H9 (cell line): Measurements from ENCODE around the gene CAPG. TPM values are rescaled to one million over a fixed set of nuclear protein-coding genes. Genes with fewer than 3 reads are reported as not detected.
A peak's percentile ranks its signal among the peaks of the same experiment; 100 is the strongest.

Experiments used
- DNase-seq: peaks from one replicate; pipeline ENCODE4 v3.0.0-alpha.2; 2017
- H2AFZ ChIP-seq: one replicate; pipeline ENCODE4 v1.6.1; 2013; ENCODE audit warnings: mild to moderate bottlenecking, low read length, control low read depth, moderate library complexity
- H2AK5ac ChIP-seq: 2 replicates; pipeline ENCODE4 v1.6.1; 2013; ENCODE audit warnings: low read length, control low read depth, mixed read lengths; ENCODE audit not compliant: insufficient read length
- H2BK120ac ChIP-seq: one replicate; pipeline ENCODE4 v1.6.1; 2013; ENCODE audit warnings: low read depth, mild to moderate bottlenecking, low read length, control low read depth, inconsistent platforms; ENCODE audit not compliant: poor library complexity, severe bottlenecking
- H2BK12ac ChIP-seq: 2 replicates; pipeline ENCODE4 v1.6.1; 2013; ENCODE audit warnings: low read length, control low read depth, mixed read lengths, low read depth; ENCODE audit not compliant: insufficient read length
- H2BK15ac ChIP-seq: 2 replicates; pipeline ENCODE4 v1.6.1; 2013; ENCODE audit warnings: low read depth, low read length, control low read depth
- H2BK20ac ChIP-seq: one replicate; pipeline ENCODE4 v1.6.1; 2013; ENCODE audit warnings: low read depth, mild to moderate bottlenecking, low read length, control low read depth, inconsistent platforms; ENCODE audit not compliant: poor library complexity, severe bottlenecking
- H2BK5ac ChIP-seq: 2 replicates; pipeline ENCODE4 v1.6.1; 2013; ENCODE audit warnings: low read length, control low read depth, mixed read lengths; ENCODE audit not compliant: insufficient read length
- H3K14ac ChIP-seq: 2 replicates; pipeline ENCODE4 v1.6.1; 2013; ENCODE audit warnings: low read length, control low read depth; ENCODE audit not compliant: insufficient read depth
- H3K18ac ChIP-seq: 2 replicates; pipeline ENCODE4 v1.6.1; 2013; ENCODE audit warnings: low read depth, mild to moderate bottlenecking, mixed read lengths, low read length, control low read depth; ENCODE audit not compliant: insufficient read length
- H3K23ac ChIP-seq: 2 replicates; pipeline ENCODE4 v1.6.1; 2013; ENCODE audit warnings: low read length, control low read depth, mixed read lengths, low read depth; ENCODE audit not compliant: insufficient read length
- H3K23me2 ChIP-seq: 2 replicates; pipeline ENCODE4 v1.6.1; 2013; ENCODE audit warnings: low read depth, mild to moderate bottlenecking, mixed read lengths, low read length, control low read depth; ENCODE audit not compliant: insufficient read length, poor library complexity, severe bottlenecking
- H3K27ac ChIP-seq: 2 replicates; pipeline ENCODE4 v1.5.1; 2013; ENCODE audit warnings: low read length, control low read depth, mixed read lengths, low read depth; ENCODE audit not compliant: insufficient read length
- H3K27me3 ChIP-seq: 2 replicates; pipeline ENCODE4 v1.6.1; 2013; ENCODE audit warnings: low read length, control low read depth, inconsistent platforms; ENCODE audit not compliant: insufficient read depth
- H3K4ac ChIP-seq: 2 replicates; pipeline ENCODE4 v1.6.1; 2013; ENCODE audit warnings: low read depth, mild to moderate bottlenecking, control low read depth, inconsistent platforms, low read length, moderate library complexity
- H3K4me1 ChIP-seq: 2 replicates; pipeline ENCODE4 v1.6.1; 2013; ENCODE audit warnings: low read length, control low read depth, inconsistent platforms; ENCODE audit not compliant: insufficient read depth
- H3K4me2 ChIP-seq: 2 replicates; pipeline ENCODE4 v1.6.1; 2013; ENCODE audit warnings: low read length, control low read depth, mixed read lengths; ENCODE audit not compliant: insufficient read length, insufficient read depth
- H3K56ac ChIP-seq: 2 replicates; pipeline ENCODE4 v1.6.1; 2013; ENCODE audit warnings: low read depth, mild to moderate bottlenecking, mixed read lengths, low read length, control low read depth; ENCODE audit not compliant: insufficient read length
- H3K79me1 ChIP-seq: 2 replicates; pipeline ENCODE4 v1.6.1; 2013; ENCODE audit warnings: low read depth, mild to moderate bottlenecking, moderate library complexity, low read length, control low read depth, inconsistent platforms; ENCODE audit not compliant: insufficient read depth, poor library complexity, severe bottlenecking
- H3K79me2 ChIP-seq: 2 replicates; pipeline ENCODE4 v1.6.1; 2013; ENCODE audit warnings: low read length, control low read depth, inconsistent platforms; ENCODE audit not compliant: insufficient read depth
- H3K9ac ChIP-seq: 2 replicates; pipeline ENCODE4 v1.6.1; 2013; ENCODE audit warnings: low read length, control low read depth, mixed read lengths; ENCODE audit not compliant: insufficient read length; ENCODE audit errors: extremely low read depth
- H3K9me3 ChIP-seq: one replicate; pipeline ENCODE4 v1.6.1; 2013; ENCODE audit warnings: low read depth, low read length, inconsistent platforms; ENCODE audit not compliant: control insufficient read depth
- H3T11ph ChIP-seq: one replicate; pipeline ENCODE4 v1.6.1; 2013; ENCODE audit warnings: mild to moderate bottlenecking, low read length, control low read depth, inconsistent platforms
- H4K20me1 ChIP-seq: one replicate; pipeline ENCODE4 v1.6.1; 2013; ENCODE audit not compliant: control insufficient read depth, insufficient read length, insufficient read depth
- H4K5ac ChIP-seq: 2 replicates; pipeline ENCODE4 v1.6.1; 2013; ENCODE audit warnings: low read depth, mild to moderate bottlenecking, mixed read lengths, low read length, control low read depth; ENCODE audit not compliant: insufficient read length
- H4K8ac ChIP-seq: replicated peaks from 2 replicates; pipeline ENCODE4 v1.6.1; 2013; ENCODE audit warnings: low read length, control low read depth, mixed read lengths, low read depth; ENCODE audit not compliant: insufficient read length
- H4K91ac ChIP-seq: 2 replicates; pipeline ENCODE4 v1.6.1; 2013; ENCODE audit warnings: low read depth, mild to moderate bottlenecking, moderate library complexity, mixed read lengths, low read length, control low read depth; ENCODE audit not compliant: insufficient read length
- H3K27ac Mint-ChIP-seq, 3 experiments: 2 replicates in 2 of 3; 3 replicates in 1 of 3; pipeline ENCODE4 v1.8.0; 2020 to 2021; ENCODE audit warnings: mixed read lengths in 3 of 3, mild to moderate bottlenecking in 1 of 3, moderate library complexity in 1 of 3
- H3K27me3 Mint-ChIP-seq: 2 replicates; pipeline ENCODE4 v1.8.0; 2021; ENCODE audit warnings: low read depth, mild to moderate bottlenecking, moderate library complexity, mixed read lengths
- H3K36me3 Mint-ChIP-seq, 3 experiments: 2 replicates in 2 of 3; 3 replicates in 1 of 3; pipeline ENCODE4 v1.8.0; 2020 to 2021; ENCODE audit warnings: low read depth in 3 of 3, mixed read lengths in 3 of 3; ENCODE audit not compliant: insufficient read depth in 1 of 3
- H3K4me1 Mint-ChIP-seq, 2 experiments: 2 replicates each; pipeline ENCODE4 v1.8.0; 2020; ENCODE audit warnings: mixed read lengths in 2 of 2
- H3K4me3 Mint-ChIP-seq, 2 experiments: 2 replicates in 1 of 2; 3 replicates in 1 of 2; pipeline ENCODE4 v1.8.0; 2020 to 2021; ENCODE audit warnings: mild to moderate bottlenecking in 2 of 2, mixed read lengths in 2 of 2, moderate library complexity in 1 of 2
- H3K9me3 Mint-ChIP-seq, 2 experiments: 2 replicates in 1 of 2; 3 replicates in 1 of 2; pipeline ENCODE4 v1.8.0; 2020; ENCODE audit warnings: mild to moderate bottlenecking in 2 of 2, mixed read lengths in 2 of 2, moderate library complexity in 1 of 2
- CTCF ChIP-seq: fragments of 200-600 bp; sonication (generic); conservative IDR thresholded peaks from 3 replicates; pipeline ENCODE4 v1.8.0; 2021; ENCODE audit warnings: antibody characterized with exemption, mild to moderate bottlenecking
- WGBS: extraction: QIAGEN DNeasy Blood & Tissue Kit; methylation state at CpG from one replicate; pipeline ENCODE4 v1.1.7; 2013; ENCODE audit warnings: missing lambda C conversion rate, low lambda C conversion rate, mixed read lengths; ENCODE audit not compliant: insufficient read length; ENCODE audit errors: extremely low coverage; 5-methylcytosine and 5-hydroxymethylcytosine counted together
- total RNA-seq: library from RNA; stranded (reverse); gene quantifications from 2 replicates; pipeline ENCODE4 v1.2.1, GENCODE V29; 2021

The CAPG gene
- total RNA-seq, 1 experiment from 2014 or later: 72.8 TPM

GRCh38 chr2:85353876-85354285, 56.3 kb downstream of the CAPG start:
- no peak overlapping the region for H2BK15ac ChIP-seq
- H2BK120ac ChIP-seq: no peak overlapping the region
- no peak for TF ChIP-seq CTCF
- no peak overlapping the region for H3K56ac ChIP-seq
- peak overlapping the region; percentile 5 for H3K9ac ChIP-seq
- no peaks in the 10 kb centered on the region for H3K27me3 ChIP-seq
- H3K18ac ChIP-seq: no peak overlapping the region
- H3K23me2 ChIP-seq: peaks cover 12% of the 10 kb centered on the region
- Mint-ChIP-seq H3K9me3 (no peaks in the 10 kb centered on the region), H3K27ac (no peak overlapping the region), H3K36me3 (peaks cover 12 to 31% (median 21%) of the 10 kb centered on the region in 3 experiments; a peak in 6 of 7 replicates), H3K4me3 (peak overlapping the region; percentile 91 to 99), H3K27me3 (no peaks in the 10 kb centered on the region), H3K4me1 (peaks cover 5 to 12% of the 10 kb centered on the region in 2 experiments; a peak in 3 of 4 replicates)
- H4K91ac ChIP-seq: no peak overlapping the region
- no peak overlapping the region for H3T11ph ChIP-seq
- H3K79me1 ChIP-seq: no peaks in the 10 kb centered on the region
- H3K23ac ChIP-seq: no peak overlapping the region
- H2BK5ac ChIP-seq: no peak overlapping the region
- H2AFZ ChIP-seq: no peak overlapping the region
- no peak overlapping the region for H2BK12ac ChIP-seq
- DNase-seq: no peak
- H2AK5ac ChIP-seq: no peak overlapping the region
- no peak overlapping the region for H4K5ac ChIP-seq
- H3K4me2 ChIP-seq: peak overlapping the region; percentile 89
- H3K27ac ChIP-seq: no peak overlapping the region
- no peaks in the 10 kb centered on the region for H3K9me3 ChIP-seq
- H3K79me2 ChIP-seq: no peaks in the 10 kb centered on the region
- H3K4me1 ChIP-seq: no peaks in the 10 kb centered on the region
- WGBS: no CpG with 5 or more reads among the region's 16 CpGs
- H2BK20ac ChIP-seq: no peak overlapping the region
- no peak overlapping the region for H3K4ac ChIP-seq
- no peaks in the 10 kb centered on the region for H4K20me1 ChIP-seq
- no peak overlapping the region for H3K14ac ChIP-seq
- H4K8ac ChIP-seq: no peak overlapping the region
